H1 (cell line): Measurements from ENCODE around the gene WNT11. TPM values are rescaled to one million over a fixed set of nuclear protein-coding genes. Genes with fewer than 3 reads are reported as not detected.

Experiments
- ASH2L ChIP-seq: fragments of 200-600, 300-600 bp; sonication (generic); IDR thresholded peaks from one replicate; pipeline ENCODE4 v1.7.1; 2017; ENCODE audit warnings: low read length
- JUN ChIP-seq: IDR thresholded peaks from 2 replicates; pipeline ENCODE4 v1.6.1; 2011; ENCODE audit warnings: low read depth, mild to moderate bottlenecking, improper control_type of control experiment, low read length
- SAP30 ChIP-seq: fragments of 300-600 bp; sonication (generic); IDR thresholded peaks from 2 replicates; pipeline ENCODE4 v1.7.1; 2012; ENCODE audit warnings: low read length, moderate library complexity, mild to moderate bottlenecking, inconsistent platforms; ENCODE audit not compliant: insufficient read depth, insufficient replicate concordance
- TAF7 ChIP-seq: optimal IDR thresholded peaks from 2 replicates; pipeline ENCODE3; 2011; ENCODE audit warnings: low read depth, mild to moderate bottlenecking, inconsistent platforms, low read length, moderate library complexity, borderline replicate concordance
- polyA plus RNA-seq, 7 experiments: library from polyadenylated mRNA; depleted of rRNA in 3 of 7; stranded (reverse) in 5 of 7; unstranded in 2 of 7; fragments of >200 nt in 5 of 7; fragments of 200-250 nt in 2 of 7; gene quantifications; 1 replicate in 5 of 7; 2 replicates in 1 of 7; 4 replicates in 1 of 7; pipeline versions ENCODE4 v1.2.1 to v1.2.3, GENCODE V29; 2011 to 2013; ENCODE audit warnings: missing spikeins in 2 of 7, mixed read lengths in 2 of 7
- total RNA-seq: library from RNA; stranded (reverse); fragmentation: NEBNext Ultra II Directional; extraction: Animal tissue kit (Norgen Biotek cat#: 25700); gene quantifications from 2 replicates; pipeline ENCODE4 v1.2.1, GENCODE V29; 2021

Gene WNT11
- total and polyA plus RNA-seq, 2 of the 8 experiments (the other 6 are each of a cell fraction or from before 2014, with no cell fraction given): 0.11 to 0.45 TPM

DNA sequence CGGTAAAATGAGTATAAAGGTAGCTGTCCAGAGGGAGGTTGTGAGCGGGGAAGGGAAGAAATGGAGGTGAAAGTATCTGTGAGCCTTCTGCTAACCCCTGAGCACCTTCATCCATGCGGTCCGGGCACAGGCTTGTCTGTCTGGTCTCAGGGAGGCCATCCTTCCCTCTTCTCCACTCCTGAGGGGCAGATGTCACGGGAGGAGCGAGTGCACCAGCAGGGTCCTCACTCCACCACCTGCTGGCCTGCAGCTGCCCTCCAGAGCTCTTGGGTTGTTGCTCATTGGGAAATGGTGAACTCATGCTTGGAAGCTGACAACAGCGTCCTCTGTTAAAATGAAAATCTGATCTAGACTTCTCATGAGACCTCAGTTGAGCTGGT lies 33.8 kb upstream of the WNT11 start (continued):
- TF ChIP-seq SAP30 (no peak), TAF7 (no peak), JUN (no peak), ASH2L (no peak)
